ENCODE measurements around the gene SYCP2L. TPM values are rescaled to one million over a fixed set of nuclear protein-coding genes. Genes with fewer than 3 reads are reported as not detected.
A peak's percentile ranks its signal among the peaks of the same experiment; 100 is the strongest.
"Not testable (repeated sequence)": the region's sequence is repeated elsewhere in the genome, so short reads cannot be mapped to it uniquely, and the experiment has no call there.

SYCP2L gene
- total and polyA plus RNA-seq, 9 of the 15 experiments (the other 6 are each of a cell fraction or from before 2014, with no cell fraction given) = 12.4 to 46.9 (median 22.0) TPM

GRCh38 chr6:10853849-10854300 is 33.0 kb upstream of the SYCP2L start (continued):
- TF ChIP-seq GATA2 (CRISPR knock-in tag; IDR thresholded peaks at IDR 0.05) (peak; percentile 53; the same call in 1 of the 2 replicates), MTA3 (IDR thresholded peaks at IDR 0.05; ENCODE audit: borderline replicate concordance) (peak; percentile 39; the same call in 1 of the 2 replicates), XRCC3 (IDR thresholded peaks at IDR 0.05) (peak; percentile 31; the same call in 1 of the 2 replicates), MLLT1 (IDR thresholded peaks at IDR 0.05) (peak in 1 of 2 experiments; percentile 89; a peak in 2 of 4 replicates), TOE1 (IDR thresholded peaks at IDR 0.05; ENCODE audit: borderline replicate concordance) (0 out of 2 replicates have a peak, but pooled peaks have one; percentile 51), CBFA2T3 (IDR thresholded peaks at IDR 0.05) (0 out of 2 replicates have a peak, but pooled peaks have one; percentile 3), ZNF507 (tag; conservative IDR thresholded peaks at IDR 0.05) (0 out of 2 replicates have a peak, but pooled peaks have one; percentile 15), TFE3 (CRISPR knock-in tag; IDR thresholded peaks at IDR 0.05) (peak; percentile 57), EHMT2 (IDR thresholded peaks at IDR 0.05) (peak; percentile 36; the same call in 1 of the 2 replicates), SMARCA4 (IDR thresholded peaks at IDR 0.05) (0 out of 2 replicates have a peak, but pooled peaks have one; percentile 24), ZNF445 (CRISPR knock-in tag; IDR thresholded peaks at IDR 0.05; ENCODE audit: low read depth) (peak; percentile 97), ATF7 (IDR thresholded peaks at IDR 0.05) (0 out of 2 replicates have a peak, but pooled peaks have one; percentile 20), MAX (CRISPR knock-in tag; IDR thresholded peaks at IDR 0.05) (peak; percentile 47; the same call in 1 of the 2 replicates), SMAD4 (CRISPR knock-in tag; conservative IDR thresholded peaks at IDR 0.05) (peak; percentile 37; the same call in 1 of the 2 replicates), ARID1B (IDR thresholded peaks at IDR 0.05) (peak; percentile 60)
- TF ChIP-seq TOE1 (CRISPR knock-in tag; IDR thresholded peaks at IDR 0.05; ENCODE audit: borderline replicate concordance, low read depth) = not testable (repeated sequence)
